HUES6 (cell line): ENCODE data around the gene RORB.

ENCODE experiments used
- H3K27ac ChIP-seq: 2 replicates; pipeline ENCODE4 v1.7.0; 2013; ENCODE audit warnings: low read depth, mild to moderate bottlenecking, low read length, inconsistent platforms
- H3K27me3 ChIP-seq: 2 replicates; pipeline ENCODE4 v1.6.1; 2013; ENCODE audit warnings: low read length; ENCODE audit not compliant: control insufficient read depth, insufficient read depth
- H3K36me3 ChIP-seq: 2 replicates; pipeline ENCODE4 v1.6.1; 2013; ENCODE audit warnings: low read length; ENCODE audit not compliant: control insufficient read depth, insufficient read depth
- H3K4me1 ChIP-seq: 2 replicates; pipeline ENCODE4 v1.6.1; 2013; ENCODE audit warnings: low read length; ENCODE audit not compliant: control insufficient read depth, insufficient read depth
- H3K4me3 ChIP-seq: 2 replicates; pipeline ENCODE4 v1.5.1; 2013; ENCODE audit warnings: low read depth, low read length
- H3K9ac ChIP-seq: one replicate; pipeline ENCODE4 v1.6.1; 2013; ENCODE audit warnings: mild to moderate bottlenecking, low read length
- H3K9me3 ChIP-seq: 2 replicates; pipeline ENCODE4 v1.6.1; 2013; ENCODE audit warnings: low read depth, low read length; ENCODE audit not compliant: control insufficient read depth, insufficient read depth

Gene RORB

DNA sequence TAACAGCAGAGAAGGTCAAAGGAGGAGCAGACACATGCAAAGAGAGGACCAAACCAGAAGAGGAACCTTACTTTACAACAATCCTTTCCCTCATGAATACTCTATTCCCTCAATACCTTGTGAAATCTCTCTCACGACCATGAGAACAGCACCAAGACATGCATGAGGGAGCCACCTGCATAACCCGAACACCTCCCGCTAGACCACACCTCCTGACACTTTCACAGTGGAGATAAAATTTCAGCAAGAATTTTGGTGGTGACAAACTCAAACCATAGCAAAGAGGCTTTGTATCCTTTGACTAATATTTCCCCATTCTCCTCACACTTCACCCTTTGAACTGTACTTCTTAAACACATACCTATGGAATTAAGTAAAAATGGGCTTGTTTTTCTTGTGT is 101.7 kb downstream of the RORB start:
- Histone ChIP-seq H3K27me3 (no peaks in the 10 kb centered on the region), H3K36me3 (no peaks in the 10 kb centered on the region), H3K9me3 (no peaks in the 10 kb centered on the region), H3K27ac (no peak overlapping the region), H3K4me3 (no peak overlapping the region), H3K9ac (no peak overlapping the region), H3K4me1 (no peaks in the 10 kb centered on the region)

DNA sequence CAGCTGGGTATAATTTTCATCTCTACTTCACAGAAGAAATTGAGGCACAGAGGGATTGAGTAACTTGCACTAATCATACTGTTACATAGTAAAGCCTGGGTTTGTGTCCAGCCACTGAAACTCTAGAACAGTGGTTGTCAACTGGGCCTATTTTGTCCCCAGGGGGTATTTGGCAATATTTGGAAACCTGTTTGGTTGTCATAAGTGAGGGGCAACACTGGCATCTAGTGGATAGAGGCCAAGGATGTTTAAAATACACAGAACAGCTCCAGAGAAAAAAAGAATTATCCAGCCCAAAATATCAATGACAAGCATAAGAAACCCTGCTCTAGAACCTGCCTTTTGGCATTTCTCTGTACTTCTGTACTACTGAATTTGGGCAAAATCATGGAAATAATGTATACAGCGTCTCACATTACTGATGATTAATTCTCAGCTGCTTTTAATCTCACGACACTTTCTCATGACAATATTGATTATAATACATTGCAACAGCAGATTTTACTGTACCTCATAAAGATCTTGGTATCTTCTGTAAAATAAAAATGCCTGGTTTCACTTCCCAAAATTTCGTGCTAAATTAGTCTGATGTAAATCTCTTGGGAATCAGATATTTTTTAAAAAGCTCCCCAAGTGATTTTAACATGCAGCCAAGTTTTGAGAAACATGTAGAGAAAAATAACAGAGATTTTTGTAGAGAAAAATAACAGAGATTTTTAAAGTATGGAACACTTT is 112.7 kb downstream of the RORB start:
- Histone ChIP-seq H3K4me1 (no peaks in the 10 kb centered on the region), H3K9ac (no peak overlapping the region), H3K27me3 (no peaks in the 10 kb centered on the region), H3K4me3 (no peak overlapping the region), H3K27ac (no peak overlapping the region), H3K9me3 (no peaks in the 10 kb centered on the region), H3K36me3 (no peaks in the 10 kb centered on the region)

DNA sequence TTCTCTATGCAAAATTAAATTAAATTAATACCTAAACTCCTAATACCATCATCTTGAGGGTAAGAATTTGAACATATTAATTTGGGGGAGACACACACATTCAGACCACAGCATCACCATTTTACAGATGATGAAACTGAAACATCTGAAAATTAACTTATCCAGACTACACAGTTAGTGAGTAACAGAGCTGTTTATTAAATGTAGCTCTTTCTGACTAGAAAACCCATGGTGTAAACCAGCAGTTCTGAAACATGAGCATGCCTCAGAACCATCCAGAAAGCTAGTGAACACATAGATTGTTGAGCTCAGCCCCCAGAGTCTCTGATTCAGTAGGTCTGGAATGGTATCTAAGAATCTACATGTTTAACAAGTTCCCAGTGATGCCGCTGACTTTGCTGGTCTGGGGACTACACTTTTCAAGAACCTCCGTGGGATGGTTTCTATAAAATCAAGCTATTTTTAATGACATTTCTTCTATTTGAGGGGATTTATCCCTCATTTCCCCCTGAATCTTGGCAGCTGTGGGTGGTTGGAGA is 113.5 kb downstream of the RORB start:
- Histone ChIP-seq H3K27me3 (no peaks in the 10 kb centered on the region), H3K9ac (no peak overlapping the region), H3K4me3 (no peak overlapping the region), H3K9me3 (no peaks in the 10 kb centered on the region), H3K4me1 (no peaks in the 10 kb centered on the region), H3K36me3 (no peaks in the 10 kb centered on the region), H3K27ac (no peak overlapping the region)

- no peak overlapping the region for H3K4me3 ChIP-seq
- no peaks in the 10 kb centered on the region for H3K36me3 ChIP-seq
These were observed 133.1 kb downstream of the RORB start for GRCh38 chr9:74630228-74630627.

DNA sequence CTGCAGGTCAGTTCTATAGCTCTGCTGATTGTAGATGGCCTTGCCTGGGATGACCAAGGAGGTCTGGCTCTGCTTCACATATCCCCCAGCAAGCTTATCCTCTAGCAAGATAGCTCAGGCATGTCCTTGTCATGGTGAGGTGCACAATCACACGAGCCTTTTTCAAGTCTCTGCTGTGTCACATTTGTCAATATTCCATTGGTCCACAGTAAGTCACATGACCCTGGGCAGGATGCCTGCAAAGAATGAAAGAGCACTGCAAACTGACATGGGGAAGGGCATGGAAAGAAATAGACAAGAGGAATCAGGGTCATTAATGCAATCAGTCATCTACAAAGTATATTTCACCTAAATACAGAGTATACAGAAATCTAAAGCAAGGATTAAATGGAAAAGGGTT is 142.0 kb downstream of the RORB start:
- no peaks in the 10 kb centered on the region for H3K36me3 ChIP-seq

More at GRCh38 chr9:74630228-74630627, 133.1 kb downstream of the RORB start:
- Histone ChIP-seq H3K9ac (no peak overlapping the region), H3K9me3 (no peaks in the 10 kb centered on the region), H3K4me1 (peaks cover 6% of the 10 kb centered on the region; the same call in 1 of the 2 replicates), H3K27ac (no peak overlapping the region), H3K27me3 (no peaks in the 10 kb centered on the region)

GRCh38 chr9:74642376-74642775 is 145.2 kb downstream of the RORB start:
- Histone ChIP-seq H3K9me3 (no peaks in the 10 kb centered on the region), H3K9ac (no peak overlapping the region), H3K4me1 (no peaks in the 10 kb centered on the region), H3K4me3 (no peak overlapping the region), H3K27ac (no peak overlapping the region), H3K36me3 (no peaks in the 10 kb centered on the region), H3K27me3 (no peaks in the 10 kb centered on the region)

More for the DNA sequence above, 142.0 kb downstream of the RORB start:
- Histone ChIP-seq H3K9ac (no peak overlapping the region), H3K27ac (no peak overlapping the region), H3K4me1 (no peaks in the 10 kb centered on the region), H3K27me3 (no peaks in the 10 kb centered on the region), H3K4me3 (no peak overlapping the region), H3K9me3 (no peaks in the 10 kb centered on the region)

DNA sequence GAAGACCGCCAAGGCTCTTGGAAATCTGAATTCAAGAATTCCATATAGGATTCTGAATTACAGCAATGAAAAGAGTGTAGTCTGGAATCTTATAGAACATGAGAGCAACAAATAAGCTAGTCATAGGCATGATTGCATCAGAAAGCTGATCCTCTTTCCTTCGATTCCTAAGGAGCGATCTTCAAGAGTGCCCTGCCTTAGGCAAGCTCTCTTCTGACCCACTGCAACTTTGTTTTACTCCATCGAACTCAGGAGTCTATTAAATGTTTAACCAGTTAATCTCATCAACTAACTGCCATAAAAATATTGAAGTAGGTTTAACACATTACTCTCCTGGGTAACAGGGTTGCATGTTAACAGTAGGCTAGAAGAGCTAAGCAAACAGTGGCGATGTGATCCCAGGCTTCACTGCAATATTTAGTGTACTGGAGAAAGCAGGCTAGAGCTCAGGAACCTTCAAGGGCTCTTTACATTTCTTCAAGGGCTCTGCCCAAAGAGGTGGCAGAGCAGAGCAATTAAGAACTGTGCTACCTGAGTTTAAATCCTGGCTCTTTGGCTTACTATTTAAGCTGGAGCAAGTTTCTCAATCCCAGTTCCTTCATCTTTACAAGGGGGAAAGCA is 146.3 kb downstream of the RORB start:
- Histone ChIP-seq H3K27ac (no peak overlapping the region), H3K9ac (no peak overlapping the region), H3K36me3 (no peaks in the 10 kb centered on the region), H3K27me3 (no peaks in the 10 kb centered on the region), H3K4me3 (no peak overlapping the region), H3K4me1 (no peaks in the 10 kb centered on the region), H3K9me3 (no peaks in the 10 kb centered on the region)

GRCh38 chr9:74644023-74644422 is 146.9 kb downstream of the RORB start:
- Histone ChIP-seq H3K9me3 (no peaks in the 10 kb centered on the region), H3K9ac (no peak overlapping the region), H3K4me1 (no peaks in the 10 kb centered on the region), H3K27me3 (no peaks in the 10 kb centered on the region), H3K4me3 (no peak overlapping the region), H3K36me3 (no peaks in the 10 kb centered on the region), H3K27ac (no peak overlapping the region)

DNA sequence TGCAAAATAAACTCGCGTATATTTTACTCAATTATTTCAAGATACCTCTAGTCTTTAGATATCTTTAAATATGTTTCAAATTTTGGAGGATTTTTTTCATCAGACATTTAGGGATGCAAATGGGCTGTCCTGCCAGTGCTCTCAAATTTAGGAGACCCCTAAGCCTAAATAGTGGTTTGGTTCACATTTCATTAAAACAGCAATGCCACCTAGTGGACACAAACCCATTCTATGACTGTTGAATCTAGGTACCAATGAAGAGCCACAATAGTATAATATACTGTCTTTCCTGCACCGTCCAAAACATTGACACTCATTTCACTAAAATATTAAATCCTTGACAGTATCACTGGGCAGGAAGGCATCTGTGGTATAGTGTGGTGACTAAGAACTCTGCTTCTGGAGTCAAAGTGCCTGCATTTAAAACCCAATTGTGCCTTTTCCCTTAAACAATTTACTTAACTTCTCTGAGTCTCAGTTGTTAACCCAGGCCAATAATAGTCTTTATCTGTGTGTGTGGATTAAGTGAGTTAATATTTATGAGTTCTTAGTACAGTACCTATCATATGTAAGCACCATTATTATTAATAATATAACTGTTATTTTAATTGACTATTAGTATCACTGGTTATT is 148.0 kb downstream of the RORB start:
- no peaks in the 10 kb centered on the region for H3K27me3 ChIP-seq
- H3K4me1 ChIP-seq = no peaks in the 10 kb centered on the region
- H3K4me3 ChIP-seq = no peak overlapping the region
- no peaks in the 10 kb centered on the region for H3K9me3 ChIP-seq
- H3K36me3 ChIP-seq = no peaks in the 10 kb centered on the region
- H3K27ac ChIP-seq = no peak overlapping the region
- H3K9ac ChIP-seq = no peak overlapping the region

DNA sequence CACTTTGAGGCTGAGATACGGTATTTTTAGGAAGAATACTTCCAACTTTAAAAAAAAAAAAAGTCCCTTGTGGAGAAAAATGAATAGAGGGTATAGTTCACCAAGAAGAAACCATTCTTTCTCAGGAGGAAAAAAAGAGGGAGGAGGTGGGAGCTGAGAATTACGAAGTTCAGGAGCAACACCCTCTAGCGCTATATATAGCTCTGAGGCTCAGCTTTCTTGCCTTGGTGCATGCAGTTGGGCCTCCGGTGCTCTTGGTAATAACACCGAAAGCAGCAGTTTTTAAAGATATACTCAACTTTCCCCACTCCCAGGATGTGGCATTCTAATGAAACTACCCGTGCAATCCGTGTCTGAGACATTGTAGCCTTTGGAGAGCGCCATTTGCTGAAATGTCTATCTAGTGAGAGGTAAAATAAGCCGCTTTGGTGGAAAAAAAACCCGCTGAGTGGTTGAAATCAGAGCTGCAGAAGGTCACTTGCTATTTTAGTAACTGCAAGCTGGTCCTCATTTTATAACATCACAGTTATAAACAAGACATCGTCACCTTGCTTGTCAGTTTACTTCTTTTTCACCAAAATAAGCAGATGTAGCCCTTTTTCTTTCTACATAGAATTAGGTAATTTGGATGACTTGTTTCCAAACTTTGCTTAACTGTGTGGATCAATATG is 156.4 kb downstream of the RORB start:
- no peaks in the 10 kb centered on the region; the same call in 1 of the 2 replicates for H3K4me1 ChIP-seq

More for the DNA sequence above, 156.4 kb downstream of the RORB start:
- no peaks in the 10 kb centered on the region for H3K9me3 ChIP-seq
- no peak overlapping the region for H3K9ac ChIP-seq
- H3K4me3 ChIP-seq = no peak overlapping the region
- H3K27me3 ChIP-seq = no peaks in the 10 kb centered on the region
- H3K27ac ChIP-seq = no peak overlapping the region
- no peaks in the 10 kb centered on the region for H3K36me3 ChIP-seq
